PFSK-1 (cell line): ENCODE results near the gene KCNA2.

ENCODE experiments used
- POLR2AphosphoS5 ChIP-seq: IDR thresholded peaks from 2 replicates; pipeline ENCODE4 v1.6.1; 2012; ENCODE audit warnings: low read depth, mild to moderate bottlenecking, control low read depth, low read length, moderate library complexity
- TAF1 ChIP-seq: IDR thresholded peaks from 2 replicates; pipeline ENCODE4 v1.6.1; 2012; ENCODE audit warnings: low read length, control low read depth, borderline replicate concordance; ENCODE audit not compliant: insufficient read depth
- TF ChIP-seq, protein P1 (sequence below), 2 experiments: IDR thresholded peaks; 2 replicates each; pipeline versions ENCODE4 v1.6.1 to v1.8.0; 2011 to 2012; ENCODE audit warnings: low read depth in 2 of 2, low read length in 2 of 2, control low read depth in 1 of 2, inconsistent platforms in 1 of 2, mild to moderate bottlenecking in 1 of 2, moderate library complexity in 1 of 2; ENCODE audit not compliant: insufficient read depth in 1 of 2

DNA sequence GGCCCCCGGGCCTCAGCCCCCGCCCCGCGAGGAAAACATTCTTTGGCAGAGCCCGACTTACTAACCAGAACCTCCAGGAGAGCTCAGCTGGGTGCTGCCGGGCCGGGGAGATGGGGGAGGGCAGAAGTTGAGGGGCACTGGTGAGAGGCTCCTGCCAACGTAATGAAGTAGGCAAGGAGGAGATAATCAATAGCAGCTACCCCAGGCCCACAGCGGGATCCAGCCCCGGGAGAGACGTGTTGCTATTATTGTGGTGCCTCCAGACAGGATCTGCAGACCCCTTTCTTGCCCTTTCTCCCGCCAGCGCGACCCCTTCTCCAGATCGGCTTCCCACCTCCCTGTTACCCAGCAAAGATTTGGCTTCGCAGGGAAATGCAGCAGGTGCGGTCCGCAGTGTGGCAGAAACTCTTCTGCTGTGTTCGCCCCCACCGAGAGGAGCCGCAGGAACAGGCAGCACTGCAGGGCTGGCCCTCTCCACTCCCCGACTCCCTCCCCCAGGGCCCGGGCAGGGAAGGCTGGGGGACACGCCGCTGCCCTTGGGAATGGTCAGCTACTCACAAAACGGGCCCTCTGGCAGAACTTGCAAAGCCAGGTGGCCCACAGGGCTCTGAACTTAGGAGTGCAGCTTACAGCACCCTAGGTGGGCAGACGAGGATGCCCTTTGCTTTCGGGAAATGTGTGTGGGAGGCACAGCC is 1.5 kb upstream of the KCNA2 start:
- TF ChIP-seq TAF1 (no peak), POLR2AphosphoS5 (no peak)
- TF ChIP-seq, protein P1, sequence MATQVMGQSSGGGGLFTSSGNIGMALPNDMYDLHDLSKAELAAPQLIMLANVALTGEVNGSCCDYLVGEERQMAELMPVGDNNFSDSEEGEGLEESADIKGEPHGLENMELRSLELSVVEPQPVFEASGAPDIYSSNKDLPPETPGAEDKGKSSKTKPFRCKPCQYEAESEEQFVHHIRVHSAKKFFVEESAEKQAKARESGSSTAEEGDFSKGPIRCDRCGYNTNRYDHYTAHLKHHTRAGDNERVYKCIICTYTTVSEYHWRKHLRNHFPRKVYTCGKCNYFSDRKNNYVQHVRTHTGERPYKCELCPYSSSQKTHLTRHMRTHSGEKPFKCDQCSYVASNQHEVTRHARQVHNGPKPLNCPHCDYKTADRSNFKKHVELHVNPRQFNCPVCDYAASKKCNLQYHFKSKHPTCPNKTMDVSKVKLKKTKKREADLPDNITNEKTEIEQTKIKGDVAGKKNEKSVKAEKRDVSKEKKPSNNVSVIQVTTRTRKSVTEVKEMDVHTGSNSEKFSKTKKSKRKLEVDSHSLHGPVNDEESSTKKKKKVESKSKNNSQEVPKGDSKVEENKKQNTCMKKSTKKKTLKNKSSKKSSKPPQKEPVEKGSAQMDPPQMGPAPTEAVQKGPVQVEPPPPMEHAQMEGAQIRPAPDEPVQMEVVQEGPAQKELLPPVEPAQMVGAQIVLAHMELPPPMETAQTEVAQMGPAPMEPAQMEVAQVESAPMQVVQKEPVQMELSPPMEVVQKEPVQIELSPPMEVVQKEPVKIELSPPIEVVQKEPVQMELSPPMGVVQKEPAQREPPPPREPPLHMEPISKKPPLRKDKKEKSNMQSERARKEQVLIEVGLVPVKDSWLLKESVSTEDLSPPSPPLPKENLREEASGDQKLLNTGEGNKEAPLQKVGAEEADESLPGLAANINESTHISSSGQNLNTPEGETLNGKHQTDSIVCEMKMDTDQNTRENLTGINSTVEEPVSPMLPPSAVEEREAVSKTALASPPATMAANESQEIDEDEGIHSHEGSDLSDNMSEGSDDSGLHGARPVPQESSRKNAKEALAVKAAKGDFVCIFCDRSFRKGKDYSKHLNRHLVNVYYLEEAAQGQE (IDR thresholded peaks at IDR 0.05; ENCODE audit: insufficient read depth in 1 of 2, low read depth in 2 of 2, low read length in 2 of 2) = no peak
